Activated CD8-positive, alpha-beta T cell treated with anti-CD3 and anti-CD28 coated beads for 36 hours (primary cell): ENCODE results near the gene VENTX. TPM values are rescaled to one million over a fixed set of nuclear protein-coding genes. Genes with fewer than 3 reads are reported as not detected.

Source experiments
- ATAC-seq: fragments of 200-7000 bp; cut with Tn5 transposase; one replicate; pipeline ENCODE4 v1.10.0; 2021; ENCODE audit warnings: mild to moderate bottlenecking, moderate library complexity
- CTCF ChIA-PET: fragments of 350-600 bp; sonication (Branson Sonifier 250); formaldehyde crosslinking; loops from one replicate; lab custom pipeline; 2021; ENCODE audit warnings: antibody characterized with exemption; lab: Charles Lee
- POLR2A ChIA-PET: fragments of 350-600 bp; sonication (Branson Sonifier 250); formaldehyde crosslinking; loops from one replicate; lab custom pipeline; 2021; ENCODE audit warnings: antibody characterized with exemption; lab: Charles Lee
- DNase-seq: peaks from one replicate; pipeline ENCODE4 v3.0.0-alpha.2; 2020
- H3K27ac Mint-ChIP-seq: one replicate; pipeline ENCODE4 v1.8.0; 2021; ENCODE audit warnings: mild to moderate bottlenecking, mixed read lengths
- H3K27me3 Mint-ChIP-seq: one replicate; pipeline ENCODE4 v1.8.0; 2021; ENCODE audit warnings: mixed read lengths
- H3K36me3 Mint-ChIP-seq: one replicate; pipeline ENCODE4 v1.8.0; 2021; ENCODE audit warnings: low read depth, mixed read lengths
- H3K4me1 Mint-ChIP-seq: one replicate; pipeline ENCODE4 v1.8.0; 2021; ENCODE audit warnings: low read depth, mixed read lengths
- H3K4me3 Mint-ChIP-seq: one replicate; pipeline ENCODE4 v1.8.0; 2021; ENCODE audit warnings: mild to moderate bottlenecking, moderate library complexity, mixed read lengths
- H3K9me3 Mint-ChIP-seq: one replicate; pipeline ENCODE4 v1.8.0; 2021; ENCODE audit warnings: mixed read lengths
- CTCF ChIP-seq: fragments of 200-600 bp; IDR thresholded peaks from one replicate; pipeline ENCODE4 v1.8.0; 2022; ENCODE audit warnings: antibody characterized with exemption, mild to moderate bottlenecking
- intact Hi-C: fragments of 100-400 bp; cut with micrococcal nuclease; formaldehyde crosslinking; loops from one replicate; pipeline ENCODE4 v1.10.0; 2022
- total RNA-seq, 2 experiments: library from RNA; stranded (reverse); gene quantifications; one replicate each; pipeline ENCODE4 v1.2.3, GENCODE V29; 2021

VENTX gene
- total RNA-seq, 2 experiments from 2014 or later = 0.09 TPM; not detected in 1

DNA sequence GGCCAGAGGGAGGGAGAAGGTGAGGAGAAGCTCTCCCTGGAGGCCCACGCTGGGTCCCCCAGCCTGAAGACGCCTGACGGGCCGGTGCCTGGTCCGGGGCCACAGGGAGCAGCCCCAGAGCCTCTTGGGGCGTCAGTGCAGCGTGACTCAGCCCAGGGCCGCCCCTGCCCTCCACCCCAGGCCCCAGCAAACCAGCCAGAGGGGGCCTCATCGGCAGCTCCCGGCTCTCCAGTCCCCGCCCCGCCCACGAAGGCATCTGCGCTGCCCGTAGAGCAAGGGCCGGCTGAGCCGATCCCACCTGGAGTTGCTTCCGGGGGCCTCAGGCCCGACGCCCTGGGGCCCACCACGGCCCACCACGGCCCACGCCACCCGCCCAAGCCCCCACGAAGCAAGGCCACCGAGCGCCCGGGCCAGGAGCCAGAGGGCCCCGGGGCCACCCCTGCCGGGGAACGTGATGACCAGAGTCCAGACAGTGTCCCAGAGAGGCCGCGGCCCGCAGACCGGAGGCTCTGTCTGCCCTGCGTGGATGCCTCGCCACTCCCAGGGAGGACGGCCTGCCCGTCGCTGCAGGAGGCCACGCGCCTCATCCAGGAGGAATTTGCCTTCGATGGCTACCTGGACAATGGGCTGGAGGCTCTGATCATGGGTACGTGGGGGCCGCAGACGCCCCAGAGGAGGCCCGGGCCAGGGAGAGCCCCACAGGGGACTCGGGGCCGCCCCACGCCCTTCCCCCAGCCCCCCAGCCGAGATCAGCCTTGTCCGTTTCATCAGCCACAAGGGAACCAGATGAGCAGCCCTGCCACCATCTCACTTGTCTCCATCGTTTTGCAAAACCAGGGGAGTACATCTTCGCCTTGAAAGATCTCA, 38.8 kb upstream of the VENTX start:
- Mint-ChIP-seq H3K27me3 (peaks cover under 1% of the 10 kb centered on the region), H3K27ac (no peak overlapping the region), H3K9me3 (peaks cover 2% of the 10 kb centered on the region), H3K4me3 (no peak overlapping the region), H3K36me3 (no peaks in the 10 kb centered on the region), H3K4me1 (no peaks in the 10 kb centered on the region)
- ChIA-PET CTCF (no interaction called here), POLR2A (no interaction called here)
- no peak for DNase-seq
- intact Hi-C loops = no loop called here
- TF ChIP-seq CTCF = no peak
- ATAC-seq = no peak

GRCh38 chr10:133199488-133199885, 38.2 kb upstream of the VENTX start:
- intact Hi-C loops = no loop called here
- TF ChIP-seq CTCF = no peak
- ATAC-seq (no peak), DNase-seq (no peak)
- CTCF ChIA-PET = no interaction called here
- H3K27me3 Mint-ChIP-seq = no peaks in the 10 kb centered on the region
- H3K4me3 Mint-ChIP-seq = no peak overlapping the region
- POLR2A ChIA-PET = no interaction called here
- H3K36me3 Mint-ChIP-seq = no peaks in the 10 kb centered on the region
- no peaks in the 10 kb centered on the region for H3K4me1 Mint-ChIP-seq
- no peak overlapping the region for H3K27ac Mint-ChIP-seq
- H3K9me3 Mint-ChIP-seq = no peaks in the 10 kb centered on the region

GRCh38 chr10:133199992-133200611, 37.6 kb upstream of the VENTX start:
- Mint-ChIP-seq H3K36me3 (no peaks in the 10 kb centered on the region), H3K9me3 (no peaks in the 10 kb centered on the region), H3K4me1 (no peaks in the 10 kb centered on the region), H3K27me3 (no peaks in the 10 kb centered on the region), H3K27ac (no peak overlapping the region), H3K4me3 (no peak overlapping the region)
- ChIA-PET POLR2A (no interaction called here), CTCF (no interaction called here)
- ATAC-seq (no peak), DNase-seq (no peak)
- intact Hi-C loops = no loop called here
- TF ChIP-seq CTCF = no peak

- no peak for ATAC-seq
- intact Hi-C loops = no loop called here
- DNase-seq = no peak
- H3K4me3 Mint-ChIP-seq = no peak overlapping the region
- H3K36me3 Mint-ChIP-seq = no peaks in the 10 kb centered on the region
- no peaks in the 10 kb centered on the region for H3K4me1 Mint-ChIP-seq
- no peaks in the 10 kb centered on the region for H3K9me3 Mint-ChIP-seq
- CTCF ChIA-PET = no interaction called here
- H3K27ac Mint-ChIP-seq = no peak overlapping the region
- TF ChIP-seq CTCF = no peak
- POLR2A ChIA-PET = no interaction called here
- H3K27me3 Mint-ChIP-seq = no peaks in the 10 kb centered on the region
These were observed 37.0 kb upstream of the VENTX start for GRCh38 chr10:133200621-133201031.
